K562 (cell line): ENCODE measurements around the gene ZNF593OS. TPM values are rescaled to one million over a fixed set of nuclear protein-coding genes. Genes with fewer than 3 reads are reported as not detected.
A peak's percentile ranks its signal among the peaks of the same experiment; 100 is the strongest.

Experiments
- ATAC-seq: fragments of 200-7000 bp; cut with Tn5 transposase; 3 replicates; pipeline ENCODE4 v1.9.1; 2020; ENCODE audit warnings: moderate library complexity
- BruUV-seq: library from RNA; stranded (reverse); fragments of 400-500 nt; replicated peaks from 2 replicates; lab custom pipeline; 2021; lab: Mats Ljungman, UMichigan
- CTCF ChIA-PET: fragments of 300-600 bp; formaldehyde crosslinking; extraction: SDS; loops from one replicate; lab custom pipeline; 2021; ENCODE audit warnings: low intra/inter-chr PET ratio; lab: Yijun Ruan, JAX
- POLR2A ChIA-PET: fragments of 300-600, 350-650 bp; sonication (Branson Sonifier 250); formaldehyde crosslinking; extraction: SDS; loops from one replicate; lab custom pipeline; 2021; ENCODE audit warnings: antibody characterized with exemption, inconsistent platforms; lab: Yijun Ruan, JAX
- DNase-seq, 4 experiments: peaks; one replicate each; pipeline versions ENCODE4 v3.0.0 to v3.0.0-alpha.2; 2011 to 2018; ENCODE audit warnings: low spot score in 3 of 4, mixed read lengths in 3 of 4; ENCODE audit errors: extremely low read depth in 1 of 4
- FAIRE-seq: peaks from 2 replicates; lab custom pipeline; 2011; peaks lifted over from hg19 to GRCh38; lab: Jason Lieb, UNC
- H2AFZ ChIP-seq: 2 replicates; pipeline ENCODE4 v1.6.0; 2011; ENCODE audit warnings: low read depth, low read length, control low read depth, inconsistent platforms
- H3K27ac ChIP-seq: fragments of 200-600 bp; 3 replicates; pipeline ENCODE4 v1.8.0; 2011; ENCODE audit warnings: low read depth, mild to moderate bottlenecking, control low read depth, inconsistent platforms, low read length, moderate library complexity, mixed read lengths; ENCODE audit errors: extremely low read depth
- H3K27me3 ChIP-seq, 2 experiments: fragments of 300-600 bp in 1 of 2; 2 replicates in 1 of 2; 3 replicates in 1 of 2; pipeline versions ENCODE4 v1.6.0 to v1.8.0; 2011; ENCODE audit warnings: inconsistent platforms in 2 of 2, low read length in 2 of 2, mild to moderate bottlenecking in 1 of 2, mixed read lengths in 1 of 2, moderate library complexity in 1 of 2; ENCODE audit not compliant: control insufficient read depth in 2 of 2, insufficient read depth in 2 of 2
- H3K36me3 ChIP-seq: fragments of 300-600 bp; 3 replicates; pipeline ENCODE4 v1.8.0; 2011; ENCODE audit warnings: mild to moderate bottlenecking, low read length, inconsistent platforms; ENCODE audit not compliant: control insufficient read depth, insufficient read depth
- H3K4me1 ChIP-seq, 2 experiments: fragments of 200-600 bp in 1 of 2; replicated peaks in 1 of 2; 2 replicates in 1 of 2; 3 replicates in 1 of 2; pipeline versions ENCODE4 v1.5.1 to v1.8.0; 2011; ENCODE audit warnings: inconsistent platforms in 2 of 2, low read length in 2 of 2, mild to moderate bottlenecking in 1 of 2, mixed read lengths in 1 of 2, moderate library complexity in 1 of 2; ENCODE audit not compliant: control insufficient read depth in 2 of 2, insufficient read depth in 2 of 2
- H3K4me2 ChIP-seq: 2 replicates; pipeline ENCODE4 v1.6.1; 2011; ENCODE audit warnings: low read length, control low read depth, inconsistent platforms, mixed read lengths; ENCODE audit not compliant: insufficient read depth
- H3K4me3 ChIP-seq: fragments of 200-600 bp; sonication (generic), shearing (Covaris generic); 2 replicates; pipeline ENCODE4 v1.5.1; 2016; ENCODE audit warnings: control low read depth, inconsistent platforms
- H3K79me2 ChIP-seq: fragments of 200-600 bp; 3 replicates; pipeline ENCODE4 v1.8.0; 2011; ENCODE audit warnings: low read length, inconsistent platforms; ENCODE audit not compliant: control insufficient read depth, insufficient read depth
- H3K9ac ChIP-seq, 2 experiments: 2 replicates each; pipeline versions ENCODE4 v1.6.0 to v1.6.1; 2011; ENCODE audit warnings: low read depth in 2 of 2, low read length in 2 of 2, control low read depth in 1 of 2, inconsistent platforms in 1 of 2, mild to moderate bottlenecking in 1 of 2, mixed read lengths in 1 of 2; ENCODE audit not compliant: insufficient read depth in 1 of 2
- H3K9me1 ChIP-seq: one replicate; pipeline ENCODE4 v1.6.0; 2011; ENCODE audit warnings: inconsistent platforms, mild to moderate bottlenecking, low read length, moderate library complexity; ENCODE audit not compliant: control insufficient read depth, insufficient read depth
- H3K9me3 ChIP-seq: replicated peaks from 2 replicates; pipeline ENCODE4 v1.5.1; 2011; ENCODE audit warnings: low read depth, low read length, inconsistent platforms; ENCODE audit not compliant: control insufficient read depth, insufficient read depth
- H4K20me1 ChIP-seq: replicated peaks from 2 replicates; pipeline ENCODE4 v1.6.1; 2011; ENCODE audit warnings: low read length, inconsistent platforms, mixed read lengths; ENCODE audit not compliant: control insufficient read depth, insufficient read depth
- GABPB1 ChIP-seq: sonication (generic); formaldehyde crosslinking; IDR thresholded peaks from 2 replicates; pipeline ENCODE4 v1.8.0; 2022; ENCODE audit warnings: mild to moderate bottlenecking, missing genetic modification reagents
- MAX ChIP-seq: sonication (generic); formaldehyde crosslinking; IDR thresholded peaks from 2 replicates; pipeline ENCODE4 v1.9.0; 2022; ENCODE audit warnings: mild to moderate bottlenecking, missing genetic modification reagents
- NCOA4 ChIP-seq: fragments of 450-650 bp; IDR thresholded peaks from 2 replicates; pipeline ENCODE4 v1.6.1; 2018; ENCODE audit warnings: mild to moderate bottlenecking; ENCODE audit not compliant: partially characterized antibody
- ZNF644 ChIP-seq: fragments of 200-800 bp; sonication (Bioruptor generic); IDR thresholded peaks from 2 replicates; pipeline ENCODE4 v1.6.1; 2016; ENCODE audit warnings: low read depth, missing genetic modification characterization, missing compliant biosample characterization
- WGBS: fragments of 100-300 bp; shearing (Covaris generic); methylation state at CpG from one replicate; pipeline ENCODE4 v1.1.6; 2016; ENCODE audit warnings: low coverage, mixed read lengths; ENCODE audit not compliant: insufficient coverage; ENCODE audit errors: missing lambda C conversion rate; 5-methylcytosine and 5-hydroxymethylcytosine counted together
- in situ Hi-C: fragments of 300-500 bp; cut with MboI; formaldehyde crosslinking; loops from 4 replicates; pipeline ENCODE4 v1.15.0; 2018; ENCODE audit warnings: inconsistent platforms, mixed read lengths
- intact Hi-C: fragments of 100-400 bp; cut with micrococcal nuclease; formaldehyde crosslinking; loops from 2 replicates; pipeline ENCODE4 v1.14.2; 2022
- polyA plus RNA-seq, 8 experiments: library from polyadenylated mRNA; depleted of rRNA in 4 of 8; stranded (reverse) in 5 of 8; unstranded in 3 of 8; fragments of >200 nt; fragmentation: Nextera tagmentation in 2 of 8; fragmentation: Illumina TruSeq in 1 of 8; extraction: Ambion mirVana in 2 of 8; extraction: Trizol in 1 of 8; gene quantifications; 2 replicates each; pipeline versions ENCODE4 v1.2.1 to v1.2.3, GENCODE V29; 2011 to 2014; ENCODE audit warnings: inconsistent platforms in 1 of 8, missing spikeins in 1 of 8
- total RNA-seq, 7 experiments: library from RNA; depleted of rRNA in 6 of 7; stranded (reverse); fragments of >200 nt in 6 of 7; fragmentation: Illumina TruSeq in 2 of 7; extraction: Trizol in 2 of 7; gene quantifications; 2 replicates each; pipeline versions ENCODE4 v1.2.1 to v1.2.3, GENCODE V29; 2011 to 2021; ENCODE audit warnings: low replicate concordance in 1 of 7
- TF ChIP-seq, protein P1 (sequence below): sonication (generic); formaldehyde crosslinking; IDR thresholded peaks from 2 replicates; pipeline ENCODE4 v1.8.0; 2023; ENCODE audit warnings: mild to moderate bottlenecking, missing genetic modification reagents
- TF ChIP-seq, protein P2 (sequence below), 2 experiments: IDR thresholded peaks; 2 replicates each; pipeline ENCODE4 v1.6.1; 2011; ENCODE audit warnings: borderline replicate concordance in 1 of 2, control low read depth in 1 of 2, low read depth in 1 of 2, low read length in 1 of 2, mild to moderate bottlenecking in 1 of 2, mixed read lengths in 1 of 2, moderate library complexity in 1 of 2; ENCODE audit not compliant: insufficient read depth in 1 of 2, insufficient read length in 1 of 2, poor library complexity in 1 of 2, severe bottlenecking in 1 of 2; ENCODE audit errors: extremely low read depth in 1 of 2

Gene ZNF593OS
- total and polyA plus RNA-seq, 9 of the 15 experiments (the other 6 are each of a cell fraction or from before 2014, with no cell fraction given): 0.24 to 0.27 TPM; not detected in 7

- in situ Hi-C loops (no loop called here), intact Hi-C loops (no loop called here)
- H3K79me2 ChIP-seq: no peaks in the 10 kb centered on the region
- CTCF ChIA-PET: interaction anchor here (1.2 kb wide), 1 partner anchor 11 kb away, joined by 4 read pairs; no protein-coding TSS in a partner anchor
- H2AFZ ChIP-seq: no peak overlapping the region
- ATAC-seq (no peak), DNase-seq (no peak), FAIRE-seq (no peak)
- H3K4me1 ChIP-seq: peaks cover 9 to 37% of the 10 kb centered on the region in 2 experiments
- H3K4me2 ChIP-seq: no peak overlapping the region
- no TSS peak for BruUV-seq
- H4K20me1 ChIP-seq: no peaks in the 10 kb centered on the region
- no peaks in the 10 kb centered on the region for H3K36me3 ChIP-seq
- no peaks in the 10 kb centered on the region for H3K27me3 ChIP-seq
- peak overlapping the region in 1 of 2 experiments; percentile 76; a peak in 2 of 4 replicates for H3K9ac ChIP-seq
- TF ChIP-seq GABPB1 (CRISPR knock-in tag) (no peak), MAX (0 out of 2 replicates have a peak, but pooled peaks have one; percentile 4)
- H3K9me1 ChIP-seq: no peaks in the 10 kb centered on the region
- no peak overlapping the region for H3K27ac ChIP-seq
- no peaks in the 10 kb centered on the region for H3K9me3 ChIP-seq
- 62% methylated on average over 21 of the region's 21 CpGs for WGBS
- POLR2A ChIA-PET: interaction anchor here (0.6 to 2.7 kb wide), 12 partner anchors 8 to 83 kb away, joined by 3 to 13 read pairs (median 4); partner anchors contain the start of gene ZNF593
- H3K4me3 ChIP-seq: no peak overlapping the region
Observed at GRCh38 chr1:26155370-26156284, 16.0 kb downstream of the ZNF593OS start.

GRCh38 chr1:26154750-26155149 lies 16.9 kb downstream of the ZNF593OS start:
- no peak for FAIRE-seq
- no peaks in the 10 kb centered on the region for H3K27me3 ChIP-seq
- TF ChIP-seq, protein P1, sequence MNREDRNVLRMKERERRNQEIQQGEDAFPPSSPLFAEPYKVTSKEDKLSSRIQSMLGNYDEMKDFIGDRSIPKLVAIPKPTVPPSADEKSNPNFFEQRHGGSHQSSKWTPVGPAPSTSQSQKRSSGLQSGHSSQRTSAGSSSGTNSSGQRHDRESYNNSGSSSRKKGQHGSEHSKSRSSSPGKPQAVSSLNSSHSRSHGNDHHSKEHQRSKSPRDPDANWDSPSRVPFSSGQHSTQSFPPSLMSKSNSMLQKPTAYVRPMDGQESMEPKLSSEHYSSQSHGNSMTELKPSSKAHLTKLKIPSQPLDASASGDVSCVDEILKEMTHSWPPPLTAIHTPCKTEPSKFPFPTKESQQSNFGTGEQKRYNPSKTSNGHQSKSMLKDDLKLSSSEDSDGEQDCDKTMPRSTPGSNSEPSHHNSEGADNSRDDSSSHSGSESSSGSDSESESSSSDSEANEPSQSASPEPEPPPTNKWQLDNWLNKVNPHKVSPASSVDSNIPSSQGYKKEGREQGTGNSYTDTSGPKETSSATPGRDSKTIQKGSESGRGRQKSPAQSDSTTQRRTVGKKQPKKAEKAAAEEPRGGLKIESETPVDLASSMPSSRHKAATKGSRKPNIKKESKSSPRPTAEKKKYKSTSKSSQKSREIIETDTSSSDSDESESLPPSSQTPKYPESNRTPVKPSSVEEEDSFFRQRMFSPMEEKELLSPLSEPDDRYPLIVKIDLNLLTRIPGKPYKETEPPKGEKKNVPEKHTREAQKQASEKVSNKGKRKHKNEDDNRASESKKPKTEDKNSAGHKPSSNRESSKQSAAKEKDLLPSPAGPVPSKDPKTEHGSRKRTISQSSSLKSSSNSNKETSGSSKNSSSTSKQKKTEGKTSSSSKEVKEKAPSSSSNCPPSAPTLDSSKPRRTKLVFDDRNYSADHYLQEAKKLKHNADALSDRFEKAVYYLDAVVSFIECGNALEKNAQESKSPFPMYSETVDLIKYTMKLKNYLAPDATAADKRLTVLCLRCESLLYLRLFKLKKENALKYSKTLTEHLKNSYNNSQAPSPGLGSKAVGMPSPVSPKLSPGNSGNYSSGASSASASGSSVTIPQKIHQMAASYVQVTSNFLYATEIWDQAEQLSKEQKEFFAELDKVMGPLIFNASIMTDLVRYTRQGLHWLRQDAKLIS: no peak
- TF ChIP-seq, protein P2, sequence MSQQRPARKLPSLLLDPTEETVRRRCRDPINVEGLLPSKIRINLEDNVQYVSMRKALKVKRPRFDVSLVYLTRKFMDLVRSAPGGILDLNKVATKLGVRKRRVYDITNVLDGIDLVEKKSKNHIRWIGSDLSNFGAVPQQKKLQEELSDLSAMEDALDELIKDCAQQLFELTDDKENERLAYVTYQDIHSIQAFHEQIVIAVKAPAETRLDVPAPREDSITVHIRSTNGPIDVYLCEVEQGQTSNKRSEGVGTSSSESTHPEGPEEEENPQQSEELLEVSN (IDR thresholded peaks at IDR 0.05; ENCODE audit: borderline replicate concordance in 1 of 2, extremely low read depth in 1 of 2, insufficient read depth in 1 of 2, insufficient read length in 1 of 2, low read depth in 1 of 2, low read length in 1 of 2, poor library complexity in 1 of 2, severe bottlenecking in 1 of 2): no peak
- no peak for TF ChIP-seq NCOA4
- no peak for TF ChIP-seq ZNF644 (tag)

More at GRCh38 chr1:26154750-26155149, 16.9 kb downstream of the ZNF593OS start:
- no peak overlapping the region for H2AFZ ChIP-seq
- 67% methylated on average over 9 of the region's 9 CpGs for WGBS
- H4K20me1 ChIP-seq: no peaks in the 10 kb centered on the region
- ChIA-PET POLR2A (interaction anchor here (0.6 to 2.2 kb wide), 5 partner anchors 9 to 109 kb away, joined by 3 to 7 read pairs (median 3); partner anchors contain the start of gene ZNF593), CTCF (interaction anchor here (1.2 kb wide), 1 partner anchor 10 kb away, joined by 4 read pairs; no protein-coding TSS in a partner anchor)
- intact Hi-C loops (no loop called here), in situ Hi-C loops (no loop called here)
- H3K79me2 ChIP-seq: no peaks in the 10 kb centered on the region
- no peaks in the 10 kb centered on the region for H3K36me3 ChIP-seq
- no peaks in the 10 kb centered on the region for H3K9me1 ChIP-seq
- DNase-seq (no peak), ATAC-seq (no peak)
- no peak overlapping the region for H3K4me3 ChIP-seq
- no peak overlapping the region for H3K27ac ChIP-seq
- H3K4me1 ChIP-seq: peaks cover 4 to 29% of the 10 kb centered on the region in 2 experiments; a peak in 3 of 5 replicates
- no peaks in the 10 kb centered on the region for H3K9me3 ChIP-seq
- peak overlapping the region in 1 of 2 experiments; percentile 66; a peak in 1 of 4 replicates for H3K9ac ChIP-seq
- no TSS peak for BruUV-seq
- H3K4me2 ChIP-seq: no peak overlapping the region
